Hepatocyte (in vitro differentiated cells): ENCODE data around the gene KSR1. TPM values are rescaled to one million over a fixed set of nuclear protein-coding genes. Genes with fewer than 3 reads are reported as not detected.

ENCODE experiments used
- DNase-seq: peaks from one replicate; pipeline ENCODE4 v3.0.0-alpha.2; 2016; ENCODE audit warnings: low spot score
- H2AFZ ChIP-seq: fragments of 200-600 bp; sonication (generic); 2 replicates; pipeline ENCODE4 v1.6.0; 2016; ENCODE audit warnings: antibody characterized with exemption, mild to moderate bottlenecking
- H3K27ac ChIP-seq: fragments of 200-600 bp; sonication (generic); 2 replicates; pipeline ENCODE4 v1.5.1; 2016; ENCODE audit warnings: mild to moderate bottlenecking
- H3K27me3 ChIP-seq: fragments of 200-600 bp; sonication (generic); 2 replicates; pipeline ENCODE4 v1.6.1; 2016
- H3K36me3 ChIP-seq: fragments of 200-600 bp; sonication (generic); replicated peaks from 2 replicates; pipeline ENCODE4 v1.5.1; 2016; ENCODE audit warnings: low read depth; ENCODE audit not compliant: insufficient read depth
- H3K4me1 ChIP-seq: fragments of 200-600 bp; sonication (generic); 2 replicates; pipeline ENCODE4 v1.5.1; 2016; ENCODE audit warnings: mild to moderate bottlenecking, moderate library complexity; ENCODE audit not compliant: insufficient read depth
- H3K4me2 ChIP-seq: fragments of 200-600 bp; sonication (generic); 2 replicates; pipeline ENCODE4 v1.6.0; 2016
- H3K4me3 ChIP-seq: fragments of 200-600 bp; sonication (generic); 2 replicates; pipeline ENCODE4 v1.5.1; 2016; ENCODE audit warnings: mild to moderate bottlenecking
- H3K79me2 ChIP-seq: fragments of 200-600 bp; sonication (generic); 2 replicates; pipeline ENCODE4 v1.6.0; 2017; ENCODE audit warnings: mild to moderate bottlenecking
- H3K9me2 ChIP-seq: fragments of 200-600 bp; sonication (generic); replicated peaks from 2 replicates; pipeline ENCODE4 v1.6.0; 2017; ENCODE audit warnings: mild to moderate bottlenecking; ENCODE audit not compliant: insufficient read depth
- H3K9me3 ChIP-seq: fragments of 200-600 bp; sonication (generic); 2 replicates; pipeline ENCODE4 v1.5.1; 2016; ENCODE audit warnings: low read depth, mild to moderate bottlenecking
- H4K20me1 ChIP-seq: fragments of 200-600 bp; sonication (generic); 2 replicates; pipeline ENCODE4 v1.6.0; 2016; ENCODE audit warnings: mild to moderate bottlenecking; ENCODE audit not compliant: insufficient read depth, poor library complexity, severe bottlenecking
- EZH2 ChIP-seq: fragments of 200-600 bp; sonication (generic); IDR thresholded peaks from 2 replicates; pipeline ENCODE4 v1.6.1; 2016; ENCODE audit warnings: antibody characterized with exemption, mild to moderate bottlenecking, borderline replicate concordance
- EZH2phosphoT487 ChIP-seq: fragments of 200-600 bp; sonication (generic); IDR thresholded peaks from one replicate; pipeline ENCODE4 v1.6.1; 2018; ENCODE audit warnings: antibody characterized with exemption, mild to moderate bottlenecking, low read depth, moderate library complexity; ENCODE audit not compliant: unreplicated experiment, severe bottlenecking
- WGBS: methylation state at CpG from one replicate; pipeline ENCODE4 v1.1.6; 2016; ENCODE audit warnings: low lambda C conversion rate; ENCODE audit errors: missing lambda C conversion rate; 5-methylcytosine and 5-hydroxymethylcytosine counted together
- polyA plus RNA-seq: library from polyadenylated mRNA; unstranded; fragments of >200 nt; fragmentation: Nextera tagmentation; extraction: Ambion mirVana; gene quantifications from 2 replicates; pipeline ENCODE4 v1.2.1, GENCODE V29; 2016
- total RNA-seq: library from RNA; depleted of rRNA; stranded (reverse); fragments of >200 nt; gene quantifications from 2 replicates; pipeline ENCODE4 v1.2.3, GENCODE V29; 2014
- TF ChIP-seq, protein P1 (sequence below): fragments of 200-600 bp; sonication (generic); IDR thresholded peaks from 2 replicates; pipeline ENCODE4 v1.5.1; 2016; ENCODE audit warnings: antibody characterized with exemption, mild to moderate bottlenecking; ENCODE audit not compliant: poor library complexity

KSR1 gene
- total and polyA plus RNA-seq, 2 experiments from 2014 or later, result 16.2 to 32.6 TPM

DNA sequence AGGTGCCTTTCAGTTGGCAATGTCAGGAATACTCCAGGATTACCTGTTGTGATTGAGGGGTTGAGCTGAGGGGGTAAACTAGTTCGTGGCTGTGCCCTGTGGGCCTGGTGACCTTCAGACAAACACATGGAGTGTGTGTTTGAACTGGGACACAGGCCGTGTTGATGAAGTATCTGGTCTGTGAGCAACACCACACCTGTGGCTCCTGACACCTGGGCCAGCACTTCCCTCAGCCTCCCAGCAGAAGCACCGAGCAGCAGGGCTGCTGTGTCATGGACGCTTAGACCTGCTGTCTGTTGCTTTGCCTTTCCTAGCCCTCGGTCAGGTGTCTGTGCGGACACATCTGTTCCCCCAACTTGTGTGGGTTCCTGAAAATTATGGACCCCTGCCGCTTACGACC, 82.9 kb downstream of the KSR1 start:
- Histone ChIP-seq H3K36me3 (no peaks in the 10 kb centered on the region), H3K4me3 (no peak overlapping the region), H3K9me3 (no peaks in the 10 kb centered on the region), H3K9me2 (no peaks in the 10 kb centered on the region), H3K27me3 (no peaks in the 10 kb centered on the region), H3K4me2 (no peak overlapping the region), H2AFZ (no peak overlapping the region), H3K4me1 (peaks cover 71% of the 10 kb centered on the region), H4K20me1 (peaks cover 7% of the 10 kb centered on the region), H3K79me2 (peaks cover 87% of the 10 kb centered on the region), H3K27ac (peak overlapping the region; percentile 89)
- DNase-seq, result no peak
- 89% methylated on average over 8 of the region's 8 CpGs for WGBS
- TF ChIP-seq, protein P1, sequence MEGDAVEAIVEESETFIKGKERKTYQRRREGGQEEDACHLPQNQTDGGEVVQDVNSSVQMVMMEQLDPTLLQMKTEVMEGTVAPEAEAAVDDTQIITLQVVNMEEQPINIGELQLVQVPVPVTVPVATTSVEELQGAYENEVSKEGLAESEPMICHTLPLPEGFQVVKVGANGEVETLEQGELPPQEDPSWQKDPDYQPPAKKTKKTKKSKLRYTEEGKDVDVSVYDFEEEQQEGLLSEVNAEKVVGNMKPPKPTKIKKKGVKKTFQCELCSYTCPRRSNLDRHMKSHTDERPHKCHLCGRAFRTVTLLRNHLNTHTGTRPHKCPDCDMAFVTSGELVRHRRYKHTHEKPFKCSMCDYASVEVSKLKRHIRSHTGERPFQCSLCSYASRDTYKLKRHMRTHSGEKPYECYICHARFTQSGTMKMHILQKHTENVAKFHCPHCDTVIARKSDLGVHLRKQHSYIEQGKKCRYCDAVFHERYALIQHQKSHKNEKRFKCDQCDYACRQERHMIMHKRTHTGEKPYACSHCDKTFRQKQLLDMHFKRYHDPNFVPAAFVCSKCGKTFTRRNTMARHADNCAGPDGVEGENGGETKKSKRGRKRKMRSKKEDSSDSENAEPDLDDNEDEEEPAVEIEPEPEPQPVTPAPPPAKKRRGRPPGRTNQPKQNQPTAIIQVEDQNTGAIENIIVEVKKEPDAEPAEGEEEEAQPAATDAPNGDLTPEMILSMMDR, result no peak
- TF ChIP-seq EZH2, result no peak
- no peak for TF ChIP-seq EZH2phosphoT487

DNA sequence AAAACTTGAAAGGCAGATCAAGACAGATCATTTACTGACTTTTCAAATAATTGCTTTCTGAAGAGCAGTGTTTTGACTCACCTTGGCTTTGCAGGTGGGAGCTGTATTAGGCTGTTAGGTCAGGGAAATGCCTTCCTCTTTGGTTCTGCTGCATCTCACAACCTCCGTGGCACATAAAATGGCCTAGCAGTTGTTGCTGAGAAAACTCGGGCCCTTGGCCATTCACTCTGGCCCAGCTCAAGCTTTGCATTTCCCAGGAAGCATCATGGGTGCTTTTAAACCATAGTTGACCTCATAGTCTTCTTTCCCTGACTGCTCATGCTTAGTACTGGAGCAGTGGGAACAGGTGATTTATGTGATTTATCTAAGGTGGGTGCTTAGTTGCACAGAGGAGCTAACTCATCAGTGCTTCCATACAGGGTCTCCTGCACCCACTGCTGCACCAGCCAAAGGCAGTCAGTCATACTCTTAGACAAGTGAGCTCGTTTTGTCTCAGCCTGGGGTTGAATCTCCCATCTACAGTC, 83.6 kb downstream of the KSR1 start:
- Histone ChIP-seq H3K36me3 (no peaks in the 10 kb centered on the region), H3K27me3 (no peaks in the 10 kb centered on the region), H4K20me1 (peaks cover 3% of the 10 kb centered on the region), H3K9me2 (no peaks in the 10 kb centered on the region), H2AFZ (no peak overlapping the region), H3K9me3 (no peaks in the 10 kb centered on the region), H3K4me1 (peaks cover 71% of the 10 kb centered on the region), H3K4me3 (no peak overlapping the region), H3K27ac (peak overlapping the region; percentile 89), H3K4me2 (peak overlapping the region; percentile 60), H3K79me2 (peaks cover 87% of the 10 kb centered on the region)
- no peak for DNase-seq
- TF ChIP-seq EZH2 (no peak), EZH2phosphoT487 (no peak)
- TF ChIP-seq, protein P1, result no peak
- 68% methylated on average over 3 of the region's 3 CpGs for WGBS

DNA sequence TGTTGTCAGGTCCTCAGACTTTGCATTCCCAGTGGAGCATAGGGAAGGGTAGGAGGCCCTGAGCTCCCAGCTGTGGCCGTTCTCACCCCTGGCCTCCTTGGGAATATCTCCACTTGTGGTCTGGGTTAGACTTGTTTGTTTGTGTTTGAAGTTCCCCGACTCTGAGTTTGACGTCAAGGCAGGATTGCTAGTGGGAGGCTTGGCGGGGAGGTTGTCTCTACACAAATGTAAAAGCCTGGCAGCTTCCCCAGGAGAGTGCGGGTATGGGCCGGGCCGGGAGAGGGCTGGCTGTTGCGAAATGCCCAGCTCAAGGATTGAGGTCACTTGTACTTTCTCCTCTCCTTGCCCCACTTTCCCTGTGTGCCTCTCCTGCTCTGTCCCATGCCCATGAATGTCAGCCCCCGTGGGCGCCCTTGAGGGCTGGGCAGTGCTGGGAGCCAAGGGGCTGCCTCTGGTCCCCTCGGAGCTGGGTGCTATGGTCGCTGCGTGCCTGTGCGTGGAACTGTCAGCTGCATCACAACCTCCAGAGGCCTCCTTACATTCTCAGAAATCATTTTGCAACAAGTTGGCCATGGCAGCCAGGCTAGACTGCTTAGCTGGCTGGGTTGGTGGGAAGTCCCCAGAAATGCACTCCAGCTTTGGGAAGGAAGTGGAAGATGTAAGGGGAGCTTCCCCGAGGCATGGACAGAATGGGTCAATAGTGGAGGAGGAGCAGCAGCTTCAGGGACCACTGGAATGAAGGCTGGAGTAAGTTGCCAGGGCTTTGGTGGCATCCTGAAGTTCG, 84.3 kb downstream of the KSR1 start:
- H3K9me2 ChIP-seq, result no peaks in the 10 kb centered on the region
- H3K4me1 ChIP-seq, result peaks cover 71% of the 10 kb centered on the region
- no peak overlapping the region for H2AFZ ChIP-seq
- no peaks in the 10 kb centered on the region for H3K9me3 ChIP-seq
- no peaks in the 10 kb centered on the region for H3K36me3 ChIP-seq
- H3K4me3 ChIP-seq, result no peak overlapping the region
- H3K79me2 ChIP-seq, result peaks cover 90% of the 10 kb centered on the region
- TF ChIP-seq EZH2 (no peak), EZH2phosphoT487 (no peak)
- TF ChIP-seq, protein P1, result no peak
- peaks cover 3% of the 10 kb centered on the region for H4K20me1 ChIP-seq
- H3K27ac ChIP-seq, result peak overlapping the region; percentile 89
- peak overlapping the region; percentile 60 for H3K4me2 ChIP-seq
- peak; percentile 86 for DNase-seq
- no peaks in the 10 kb centered on the region for H3K27me3 ChIP-seq
- 60% methylated on average over 16 of the region's 16 CpGs for WGBS
